Breast epithelium (tissue), 4 donors: ENCODE results near the gene GPR17. TPM values are rescaled to one million over a fixed set of nuclear protein-coding genes. Genes with fewer than 3 reads are reported as not detected.

ENCODE experiments used
- DNase-seq, 2 donors: peaks; one replicate each; pipeline ENCODE4 v3.0.0-alpha.2; 2019; ENCODE audit warnings: low spot score in 2 of 2
- H3K27ac ChIP-seq, 2 donors: fragments of 200-600 bp; sonication (generic) in 1 of 2; one replicate each; pipeline ENCODE4 v1.5.1; 2016 to 2019; ENCODE audit warnings: mild to moderate bottlenecking in 1 of 2
- H3K27me3 ChIP-seq, 2 donors: fragments of 200-600 bp; sonication (generic) in 1 of 2; one replicate each; pipeline versions ENCODE4 v1.5.1 to v1.6.0; 2017 to 2019; ENCODE audit warnings: control low read depth in 1 of 2, mild to moderate bottlenecking in 1 of 2
- H3K36me3 ChIP-seq: fragments of 200-600 bp; one replicate; pipeline ENCODE4 v1.5.1; 2019
- H3K4me1 ChIP-seq, 2 donors: fragments of 200-600 bp; sonication (generic); one replicate each; pipeline ENCODE4 v1.5.1; 2016 to 2019; ENCODE audit warnings: control low read depth in 1 of 2
- H3K4me3 ChIP-seq, 3 donors: fragments of 200-600 bp; sonication (generic); 1 replicate in 2 of 3; 2 replicates in 1 of 3; pipeline ENCODE4 v1.5.1; 2016 to 2019; ENCODE audit warnings: mild to moderate bottlenecking in 3 of 3, moderate library complexity in 2 of 3
- H3K9me3 ChIP-seq, 2 donors: fragments of 200-600 bp; sonication (generic) in 1 of 2; one replicate each; pipeline ENCODE4 v1.5.1; 2016 to 2019; ENCODE audit warnings: control low read depth in 1 of 2
- POLR2A ChIP-seq: fragments of 450-650 bp; IDR thresholded peaks from one replicate; pipeline ENCODE4 v1.6.1; 2016; ENCODE audit warnings: antibody characterized with exemption, mild to moderate bottlenecking, moderate library complexity
- POLR2AphosphoS5 ChIP-seq, 3 donors: sonication (generic); formaldehyde crosslinking; IDR thresholded peaks; one replicate each; pipeline ENCODE4 v1.6.1; 2017; ENCODE audit warnings: antibody characterized with exemption in 3 of 3
- intact Hi-C: fragments of 100-400 bp; cut with DNase I; formaldehyde crosslinking; loops from one replicate; pipeline ENCODE4 v1.15.1; 2023; ENCODE audit warnings: low total_unique reads
- total RNA-seq, 3 donors: library from RNA; depleted of rRNA; stranded (reverse); fragments of >200 nt; gene quantifications; one replicate each; pipeline ENCODE4 v1.1.0, GENCODE V29; 2016
- TF ChIP-seq, protein P1 (sequence below), 3 donors: fragments of 450-650 bp; IDR thresholded peaks; one replicate each; pipeline ENCODE4 v1.5.1; 2016 to 2017; ENCODE audit warnings: antibody characterized with exemption in 3 of 3, mild to moderate bottlenecking in 3 of 3, moderate library complexity in 3 of 3

GPR17 gene
- total RNA-seq, 3 donors from 2014 or later = not detected

DNA sequence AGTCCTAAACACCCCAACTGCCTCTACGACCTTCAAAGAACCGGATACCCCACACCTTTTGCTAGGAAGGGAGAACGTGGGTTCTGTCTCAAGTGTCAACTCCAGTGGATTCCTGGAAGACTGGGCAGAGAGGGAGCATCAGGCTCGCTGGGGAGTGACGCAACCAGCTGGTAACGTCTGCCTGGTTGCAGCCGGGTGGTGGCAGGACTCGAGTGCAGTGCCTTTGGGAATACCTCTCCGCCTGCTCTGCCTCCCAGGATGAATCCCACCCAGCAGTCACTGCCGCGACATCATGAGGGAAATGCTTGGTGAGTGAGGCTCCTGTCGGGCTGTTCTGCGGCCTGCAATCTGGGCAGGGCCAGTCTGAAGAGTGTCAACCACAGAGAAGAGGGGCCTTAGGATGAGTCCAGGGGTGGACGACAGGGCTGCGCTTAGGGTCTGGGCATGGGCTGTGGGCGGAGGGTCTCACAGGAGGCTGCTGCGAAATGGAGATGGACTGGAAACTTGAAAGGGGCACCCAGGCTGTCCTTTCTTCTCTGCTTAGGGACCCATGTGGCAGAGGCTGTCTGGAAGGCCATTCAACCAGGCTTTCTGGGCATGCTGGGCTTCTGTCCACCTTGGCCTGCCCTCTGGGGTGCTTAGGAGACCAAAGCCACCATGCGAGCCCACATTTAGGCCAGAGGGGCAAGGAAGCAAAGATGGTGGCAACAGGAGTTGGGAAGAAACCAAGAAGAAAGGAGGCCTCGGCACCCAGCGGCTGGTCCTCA, 12.9 kb downstream of the GPR17 start:
- intact Hi-C loops = no loop called here
- no peaks in the 10 kb centered on the region for H3K9me3 ChIP-seq
- no peak overlapping the region for H3K4me3 ChIP-seq
- DNase-seq = no peak
- no peaks in the 10 kb centered on the region for H3K36me3 ChIP-seq
- H3K27me3 ChIP-seq = no peaks in the 10 kb centered on the region
- H3K4me1 ChIP-seq = peaks cover 0 to 6% of the 10 kb centered on the region in 2 donors
- H3K27ac ChIP-seq = peak overlapping the region; percentile 45 to 75
- TF ChIP-seq, protein P1, sequence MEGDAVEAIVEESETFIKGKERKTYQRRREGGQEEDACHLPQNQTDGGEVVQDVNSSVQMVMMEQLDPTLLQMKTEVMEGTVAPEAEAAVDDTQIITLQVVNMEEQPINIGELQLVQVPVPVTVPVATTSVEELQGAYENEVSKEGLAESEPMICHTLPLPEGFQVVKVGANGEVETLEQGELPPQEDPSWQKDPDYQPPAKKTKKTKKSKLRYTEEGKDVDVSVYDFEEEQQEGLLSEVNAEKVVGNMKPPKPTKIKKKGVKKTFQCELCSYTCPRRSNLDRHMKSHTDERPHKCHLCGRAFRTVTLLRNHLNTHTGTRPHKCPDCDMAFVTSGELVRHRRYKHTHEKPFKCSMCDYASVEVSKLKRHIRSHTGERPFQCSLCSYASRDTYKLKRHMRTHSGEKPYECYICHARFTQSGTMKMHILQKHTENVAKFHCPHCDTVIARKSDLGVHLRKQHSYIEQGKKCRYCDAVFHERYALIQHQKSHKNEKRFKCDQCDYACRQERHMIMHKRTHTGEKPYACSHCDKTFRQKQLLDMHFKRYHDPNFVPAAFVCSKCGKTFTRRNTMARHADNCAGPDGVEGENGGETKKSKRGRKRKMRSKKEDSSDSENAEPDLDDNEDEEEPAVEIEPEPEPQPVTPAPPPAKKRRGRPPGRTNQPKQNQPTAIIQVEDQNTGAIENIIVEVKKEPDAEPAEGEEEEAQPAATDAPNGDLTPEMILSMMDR (IDR thresholded peaks at IDR 0.05) = no peak
- TF ChIP-seq POLR2A = no peak

- TF ChIP-seq POLR2AphosphoS5 (IDR thresholded peaks at IDR 0.05) (peak in 1 of 3 donors; percentile 40), POLR2A (no peak)
- TF ChIP-seq, protein P1 (IDR thresholded peaks at IDR 0.05) = no peak
- Histone ChIP-seq H3K27me3 (no peaks in the 10 kb centered on the region), H3K9me3 (no peaks in the 10 kb centered on the region), H3K4me1 (peaks cover 0 to 6% of the 10 kb centered on the region in 2 donors), H3K4me3 (no peak overlapping the region), H3K36me3 (no peaks in the 10 kb centered on the region), H3K27ac (peak overlapping the region; percentile 45 to 75)
- no peak for DNase-seq
- intact Hi-C loops = no loop called here
Measured at GRCh38 chr2:127659408-127660290, 13.7 kb downstream of the GPR17 start.

- H3K4me3 ChIP-seq = no peak overlapping the region
- H3K4me1 ChIP-seq = peaks cover 0 to 6% of the 10 kb centered on the region in 2 donors
- peak overlapping the region in 1 of 2 donors; percentile 75 for H3K27ac ChIP-seq
Measured at GRCh38 chr2:127660291-127660578, 14.3 kb downstream of the GPR17 start.

DNA sequence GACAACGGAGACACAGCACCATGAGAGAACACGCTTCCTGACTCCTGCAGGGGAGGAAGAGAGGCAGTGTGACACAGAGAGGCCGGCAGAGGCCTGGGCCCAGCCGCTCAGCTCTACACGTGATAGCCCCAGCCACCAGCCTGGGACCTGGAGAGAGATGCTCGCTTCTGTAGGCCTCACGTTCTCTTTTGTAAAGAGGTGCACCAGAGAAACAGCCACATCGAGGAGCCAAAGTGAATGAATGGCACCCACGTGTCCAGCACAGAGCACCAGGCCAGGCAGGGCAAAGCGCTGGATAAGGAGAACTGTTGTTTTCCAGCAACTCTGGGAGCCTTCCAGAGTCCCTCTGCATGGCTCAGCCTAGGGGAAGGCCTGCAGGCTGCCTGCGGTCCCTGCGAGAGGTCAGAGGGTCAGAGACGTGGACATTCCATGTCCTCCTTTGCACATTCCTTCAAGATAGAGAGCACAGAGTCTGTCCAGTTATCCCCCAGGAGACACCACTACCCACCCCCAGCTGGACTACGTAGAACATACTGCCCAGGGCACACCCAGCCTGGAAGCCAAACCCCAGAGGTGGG, 15.2 kb downstream of the GPR17 start:
- no peak for TF ChIP-seq POLR2A
- TF ChIP-seq POLR2AphosphoS5 (IDR thresholded peaks at IDR 0.05) = no peak
- TF ChIP-seq, protein P1 (IDR thresholded peaks at IDR 0.05) = no peak
- peak in 1 of 2 donors; percentile 25 for DNase-seq
- H3K4me1 ChIP-seq = peaks cover 0 to 6% of the 10 kb centered on the region in 2 donors
- H3K27me3 ChIP-seq = no peaks in the 10 kb centered on the region
- no peaks in the 10 kb centered on the region for H3K36me3 ChIP-seq
- H3K27ac ChIP-seq = peak overlapping the region; percentile 1 to 55
- intact Hi-C loops = no loop called here
- no peaks in the 10 kb centered on the region for H3K9me3 ChIP-seq
- no peak overlapping the region for H3K4me3 ChIP-seq

More at GRCh38 chr2:127660291-127660578, 14.3 kb downstream of the GPR17 start:
- no peak for DNase-seq
- intact Hi-C loops = no loop called here
- Histone ChIP-seq H3K36me3 (no peaks in the 10 kb centered on the region), H3K27me3 (no peaks in the 10 kb centered on the region), H3K9me3 (no peaks in the 10 kb centered on the region)
- TF ChIP-seq POLR2AphosphoS5 (IDR thresholded peaks at IDR 0.05) (no peak), POLR2A (no peak)
- TF ChIP-seq, protein P1 (IDR thresholded peaks at IDR 0.05) = no peak
